NK-92 treated with Interleukin-12 subunit alpha and Interleukin-12 subunit beta, amount 100 ng/mL, for 24 hours (cell line): ENCODE results near the gene HOXC13.

Source experiments
- DNase-seq: peaks from one replicate; lab custom pipeline; 2025; lab: John Stamatoyannopoulos, UW

Gene HOXC13

DNA sequence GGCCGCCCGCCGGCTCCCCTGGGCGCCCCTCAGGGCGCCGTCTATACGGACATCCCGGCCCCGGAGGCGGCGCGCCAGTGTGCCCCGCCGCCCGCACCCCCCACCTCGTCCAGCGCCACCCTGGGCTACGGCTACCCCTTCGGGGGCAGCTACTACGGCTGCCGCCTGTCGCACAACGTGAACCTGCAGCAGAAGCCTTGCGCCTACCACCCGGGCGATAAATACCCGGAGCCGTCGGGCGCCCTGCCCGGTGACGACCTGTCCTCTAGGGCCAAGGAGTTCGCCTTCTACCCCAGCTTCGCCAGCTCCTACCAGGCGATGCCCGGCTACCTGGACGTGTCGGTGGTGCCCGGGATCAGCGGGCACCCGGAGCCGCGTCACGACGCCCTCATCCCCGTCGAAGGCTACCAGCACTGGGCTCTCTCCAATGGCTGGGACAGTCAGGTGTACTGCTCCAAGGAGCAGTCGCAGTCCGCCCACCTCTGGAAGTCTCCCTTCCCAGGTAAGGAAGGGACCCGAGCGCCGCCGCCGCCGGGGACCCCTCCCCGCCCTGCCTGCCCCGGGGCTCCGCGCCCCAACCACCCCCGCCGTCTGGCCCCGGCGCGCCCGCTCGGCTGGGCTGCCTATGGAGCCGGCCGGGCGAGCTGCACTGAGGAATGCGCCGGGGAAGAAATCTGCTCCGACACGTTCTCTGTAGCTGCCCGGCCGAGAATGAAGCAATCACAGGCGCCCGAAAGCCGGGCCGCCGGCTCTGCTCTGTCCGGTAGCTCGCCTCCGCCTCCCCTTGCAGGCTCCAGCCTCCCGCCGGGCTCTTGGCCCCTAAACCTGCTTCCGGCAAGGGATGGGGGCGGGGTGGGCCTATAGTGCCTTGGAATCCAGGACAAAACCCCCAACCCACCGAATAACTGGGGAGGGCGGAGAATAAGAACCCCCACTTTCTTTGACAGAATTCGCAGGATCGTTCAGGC lies 794 bp downstream of the HOXC13 start:
- no peak for DNase-seq

DNA sequence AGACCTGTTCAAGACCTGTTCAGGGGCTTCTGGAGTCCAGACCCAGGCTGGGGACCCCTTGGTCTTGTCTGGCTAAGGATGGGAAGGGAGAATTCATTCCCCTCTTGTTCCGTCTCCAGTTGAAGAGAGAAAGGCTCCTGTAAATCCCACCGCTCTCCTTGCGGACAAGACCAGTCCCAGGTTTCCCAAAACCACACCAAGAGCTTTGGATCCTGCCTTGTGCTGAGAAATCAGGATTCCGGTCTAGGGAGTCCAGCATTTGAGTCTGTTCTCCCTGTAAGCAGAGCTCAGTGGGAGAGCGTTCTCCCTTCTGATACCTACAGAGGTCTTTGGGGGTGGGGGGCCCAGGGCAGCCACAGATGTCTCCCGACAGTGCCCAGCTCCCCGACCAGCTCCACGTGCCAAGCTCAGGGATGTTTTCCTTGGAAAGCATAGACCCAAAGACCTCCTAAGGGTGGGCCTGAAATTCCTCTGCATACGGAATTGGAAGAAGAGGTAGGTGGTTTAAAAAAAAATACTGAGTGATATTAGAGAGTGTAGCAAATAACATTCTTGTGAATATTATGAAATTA lies 1.9 kb downstream of the HOXC13 start:
- DNase-seq, result no peak

DNA sequence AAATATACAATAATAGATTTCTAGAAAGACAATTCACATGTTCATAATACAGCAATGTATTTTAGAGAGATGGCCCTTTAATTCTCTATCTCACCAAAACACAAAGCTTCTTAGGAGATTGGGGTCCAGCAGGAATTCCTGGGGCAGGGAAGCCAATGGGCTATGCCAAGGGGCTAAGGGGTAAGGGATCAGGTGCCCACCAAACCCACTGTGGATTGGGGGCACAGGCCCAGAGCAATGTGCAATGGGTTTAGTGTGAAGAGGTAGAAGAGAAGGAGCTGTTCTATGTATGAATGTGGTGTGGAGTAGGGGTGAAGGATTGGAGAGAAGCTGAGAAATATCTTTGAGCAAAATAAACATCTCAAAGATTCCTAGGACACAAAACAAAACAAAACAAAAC lies 2.6 kb downstream of the HOXC13 start:
- no peak for DNase-seq

DNA sequence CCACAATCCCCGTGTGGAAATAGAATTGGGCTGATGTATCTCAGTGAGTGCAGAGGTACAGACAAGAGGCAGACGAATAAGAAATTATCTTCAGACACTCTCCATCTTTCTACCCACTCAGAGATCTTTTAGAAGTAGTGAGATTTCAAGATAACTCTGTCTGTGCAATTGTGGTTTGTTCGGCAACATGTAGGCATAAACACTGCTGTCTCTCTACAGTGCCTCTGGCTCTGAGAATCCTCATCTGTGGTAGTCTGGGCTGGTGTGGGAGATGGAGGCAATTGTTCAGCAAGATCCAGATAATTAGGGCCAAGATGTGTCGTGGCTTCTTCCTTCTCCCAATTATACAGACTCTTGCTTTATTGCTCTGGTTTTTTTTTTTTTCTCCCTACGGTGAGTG lies 3.1 kb downstream of the HOXC13 start:
- no peak for DNase-seq

DNA sequence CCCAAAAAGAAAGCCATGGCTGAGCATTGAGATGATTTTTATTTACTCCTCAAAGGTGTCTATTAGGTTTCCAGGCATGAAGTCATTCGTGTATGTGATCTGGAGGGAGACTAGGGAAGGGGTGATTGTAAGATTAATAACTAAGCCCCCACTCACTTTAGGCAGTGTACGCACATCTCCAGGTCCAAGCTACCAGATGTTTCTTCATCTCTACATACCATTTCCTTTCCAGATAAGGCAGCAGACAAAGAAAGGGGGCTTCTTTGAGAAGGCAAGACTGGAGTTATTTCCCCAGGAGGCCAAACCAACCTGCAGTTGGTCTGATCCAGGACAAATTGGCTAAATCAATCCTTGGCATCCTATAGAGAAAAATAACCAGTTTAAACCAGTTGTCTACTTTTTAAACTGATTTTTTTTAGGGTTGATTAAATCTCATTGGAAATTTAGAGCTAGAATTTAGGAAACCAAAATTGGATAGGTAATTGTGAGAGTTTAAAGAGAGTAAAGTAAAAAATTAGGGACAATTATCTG lies 3.9 kb downstream of the HOXC13 start:
- no peak for DNase-seq

DNA sequence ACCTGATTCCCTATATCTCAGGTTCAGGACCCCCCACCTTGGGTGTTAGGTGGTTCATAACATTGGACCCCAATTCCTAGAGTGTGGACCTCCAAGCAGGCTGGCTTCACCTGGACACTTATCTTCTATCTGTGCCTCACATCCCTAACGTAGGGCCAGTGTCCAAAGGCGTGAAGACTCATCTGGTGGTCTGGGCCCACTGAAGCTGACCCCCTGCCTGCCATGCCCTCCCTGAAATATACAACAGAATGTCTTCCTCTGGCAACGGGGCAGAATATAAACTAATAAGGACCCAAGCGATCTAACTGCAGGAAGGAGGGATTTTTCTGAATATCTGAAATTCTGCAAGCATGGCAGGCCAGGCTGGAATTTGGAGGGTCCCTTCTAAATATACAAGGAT lies 5.6 kb downstream of the HOXC13 start:
- no peak for DNase-seq

DNA sequence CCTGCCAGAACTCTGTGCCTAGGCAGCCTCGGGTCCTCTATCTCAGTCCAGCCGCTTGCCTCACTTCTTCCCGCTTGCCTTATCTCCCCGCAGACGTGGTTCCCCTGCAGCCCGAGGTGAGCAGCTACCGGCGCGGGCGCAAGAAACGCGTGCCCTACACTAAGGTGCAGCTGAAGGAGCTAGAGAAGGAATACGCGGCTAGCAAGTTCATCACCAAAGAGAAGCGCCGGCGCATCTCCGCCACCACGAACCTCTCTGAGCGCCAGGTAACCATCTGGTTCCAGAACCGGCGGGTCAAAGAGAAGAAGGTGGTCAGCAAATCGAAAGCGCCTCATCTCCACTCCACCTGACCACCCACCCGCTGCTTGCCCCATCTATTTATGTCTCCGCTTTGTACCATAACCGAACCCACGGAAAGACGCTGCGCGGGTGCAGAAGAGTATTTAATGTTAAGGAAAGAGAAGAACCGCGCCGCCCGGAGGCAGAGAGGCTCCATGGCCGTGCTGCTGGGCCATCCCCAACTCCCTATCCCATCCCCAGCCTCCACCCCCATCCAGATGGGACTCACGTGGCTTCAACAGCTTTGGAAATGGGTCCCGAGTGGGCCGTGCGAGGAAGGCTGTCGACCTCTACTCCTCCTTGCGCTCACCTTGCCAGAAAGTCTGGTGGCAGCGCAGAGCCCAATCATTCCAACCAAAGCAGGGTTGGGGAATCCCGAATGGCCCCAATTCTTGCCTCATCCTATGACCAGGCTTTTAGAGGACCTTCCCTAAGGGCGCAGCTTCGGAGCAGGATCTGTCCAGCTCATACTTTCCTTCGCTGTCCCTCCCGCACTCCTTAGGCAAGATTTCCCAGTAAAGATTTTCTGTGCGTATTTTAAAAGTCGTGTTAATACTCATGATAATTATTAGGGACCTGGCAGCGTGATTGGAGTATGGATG lies 6.5 kb downstream of the HOXC13 start:
- DNase-seq, result no peak

DNA sequence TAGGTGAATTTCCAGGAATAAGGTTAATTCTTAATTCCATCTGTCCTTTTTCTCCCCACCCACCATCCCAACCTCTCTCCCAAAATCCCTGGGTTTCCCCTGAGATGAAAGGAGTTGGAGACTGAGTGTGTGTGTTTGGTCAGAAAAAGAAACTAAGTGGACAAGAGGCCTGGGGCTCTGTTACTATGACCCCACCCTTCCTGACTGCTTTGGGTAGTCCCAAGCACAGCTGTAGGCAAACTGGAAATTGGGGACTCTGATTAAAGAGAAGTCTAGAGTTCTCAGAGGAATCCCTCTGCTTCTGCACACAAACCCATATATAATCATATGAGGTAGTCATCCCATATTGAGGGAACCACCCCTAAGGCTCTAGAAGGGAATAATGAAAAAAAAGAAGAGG lies 9.1 kb downstream of the HOXC13 start:
- DNase-seq, result no peak

DNA sequence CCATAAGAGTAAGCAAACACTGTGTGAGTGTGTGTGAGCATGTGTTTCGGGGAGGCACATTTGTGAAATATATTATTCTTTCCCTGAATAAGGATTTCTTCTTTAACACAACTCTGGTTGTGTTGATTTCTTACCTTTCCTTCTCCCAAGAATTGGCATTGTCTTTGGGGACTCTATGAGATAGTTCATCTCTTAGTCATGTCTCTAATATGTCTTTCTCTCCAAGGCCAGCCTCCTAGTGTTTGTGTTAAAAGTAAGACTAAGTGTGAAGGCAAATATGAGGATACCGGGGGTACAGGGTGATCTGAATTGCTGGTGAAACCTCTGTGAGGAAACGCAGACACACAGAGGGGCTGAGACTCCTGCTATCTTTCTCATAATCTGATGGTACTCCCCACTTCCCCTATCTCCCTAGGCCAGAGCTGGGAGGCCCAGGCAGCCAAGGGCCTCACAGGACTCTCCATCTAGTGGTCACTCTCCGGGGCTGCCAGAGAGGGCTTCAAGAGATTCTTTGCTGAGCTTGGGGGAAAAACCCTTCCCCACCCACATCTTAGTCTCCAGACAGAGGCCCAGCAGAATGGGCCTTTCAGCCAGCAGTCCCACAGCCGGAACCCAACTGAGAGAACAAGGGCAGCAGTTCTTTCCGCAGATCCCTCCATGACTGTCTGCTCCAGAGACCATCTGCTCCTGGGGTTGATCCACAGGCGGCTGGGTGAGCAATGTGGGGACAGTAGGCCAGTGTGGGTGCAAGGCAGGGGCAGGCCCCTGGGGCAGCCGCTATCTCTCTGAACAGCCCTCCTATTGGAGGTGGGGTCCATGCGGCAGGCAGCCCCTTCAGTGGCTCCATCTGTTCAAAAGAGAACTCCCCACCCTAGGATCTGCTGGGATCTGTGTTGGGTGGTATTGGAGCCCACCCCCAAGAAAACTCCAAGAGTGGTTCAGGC lies 10.3 kb downstream of the HOXC13 start:
- no peak for DNase-seq

DNA sequence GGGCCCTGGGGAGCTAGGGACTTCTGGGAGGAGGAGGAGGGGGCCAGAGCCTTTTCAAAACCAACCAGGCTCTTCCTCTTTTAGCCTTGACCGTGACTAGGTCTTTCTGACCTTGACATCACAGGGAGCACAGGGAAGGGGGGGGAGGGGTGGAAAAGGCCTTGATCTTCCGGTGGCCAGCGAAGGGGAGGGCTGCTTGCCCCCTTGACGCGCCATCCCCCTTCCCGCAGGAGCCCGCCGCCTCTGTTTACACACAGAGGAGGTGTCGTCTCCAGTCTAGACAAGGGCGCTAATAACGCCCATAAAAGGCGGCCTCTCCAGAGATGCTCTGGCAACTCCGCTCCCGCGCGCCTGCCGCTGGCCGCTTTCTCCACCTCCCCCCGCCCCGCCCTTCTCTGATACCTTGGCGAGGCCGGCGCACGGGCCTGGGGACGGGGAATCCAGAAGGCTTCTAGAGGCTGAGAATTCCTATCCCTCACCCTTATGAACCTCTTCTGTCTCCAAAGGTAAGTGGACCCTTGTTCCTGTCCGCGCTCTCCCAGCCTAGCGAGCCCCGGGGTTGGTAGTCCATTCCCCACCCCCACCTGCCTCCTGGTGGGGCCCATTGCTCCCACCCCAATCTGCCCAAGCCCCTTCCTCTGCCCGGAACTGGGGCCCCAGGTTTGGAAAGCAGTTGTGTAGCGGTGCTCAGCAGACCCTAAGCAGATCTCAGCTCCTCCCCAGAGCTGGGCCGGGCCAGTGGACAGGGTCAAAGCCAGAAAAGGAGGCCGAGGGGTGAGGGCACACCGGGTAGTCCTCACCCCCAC lies 11.2 kb downstream of the HOXC13 start:
- no peak for DNase-seq

DNA sequence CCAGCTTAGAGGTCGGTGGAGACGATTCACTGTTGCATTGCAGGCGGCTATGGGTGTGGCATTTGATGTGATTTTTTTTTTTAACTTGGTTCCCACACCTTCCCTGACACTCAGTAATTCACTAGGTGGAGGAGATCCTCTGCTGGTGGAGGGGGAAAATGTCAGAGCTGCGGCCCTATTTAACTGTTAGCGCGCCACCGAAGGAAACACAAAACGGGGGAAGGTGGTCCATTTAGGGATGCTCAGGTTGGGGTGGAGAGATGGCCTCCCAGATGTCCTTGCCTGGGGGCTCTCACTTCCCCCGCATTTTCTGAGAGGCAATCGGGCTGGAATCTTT lies 11.8 kb downstream of the HOXC13 start:
- DNase-seq, result no peak

DNA sequence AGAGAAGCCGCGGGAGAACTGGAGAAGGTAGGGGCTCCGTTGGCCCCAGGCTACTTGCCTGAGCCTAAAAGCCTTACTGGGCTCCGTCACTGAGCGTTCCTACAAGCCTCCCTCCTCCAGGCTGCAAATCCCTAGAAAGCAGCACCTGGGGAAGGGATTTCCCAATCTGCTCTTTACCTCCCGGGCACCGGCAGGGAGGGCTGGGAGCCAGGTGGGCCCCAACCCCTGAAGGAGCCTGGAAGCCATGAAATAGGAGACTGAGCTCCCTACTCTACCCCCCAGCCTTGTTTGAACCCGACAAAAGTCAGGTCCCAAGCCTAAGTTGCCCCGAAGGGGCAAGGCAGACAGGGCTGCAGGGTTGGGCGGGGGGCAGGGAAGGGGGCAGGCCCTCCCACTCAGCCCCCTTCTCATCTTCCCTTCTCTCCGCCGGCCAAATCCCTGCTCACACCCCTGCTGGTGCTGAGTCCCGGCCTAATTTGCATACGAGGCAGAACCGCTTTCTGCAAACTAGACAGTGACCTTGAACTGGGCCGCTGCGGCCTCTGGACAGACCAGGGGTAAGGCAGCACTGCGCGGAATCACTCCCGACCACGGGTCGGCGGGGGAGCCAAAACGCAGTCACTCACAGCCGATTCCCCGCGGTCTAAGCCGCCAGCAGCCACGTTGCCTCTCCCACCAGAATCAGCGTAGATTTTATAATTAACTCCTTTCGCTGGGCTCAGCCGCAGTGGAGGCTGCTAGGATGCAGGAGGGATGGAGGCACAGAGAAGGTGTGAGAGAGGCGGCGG lies 12.4 kb downstream of the HOXC13 start:
- no peak for DNase-seq

DNA sequence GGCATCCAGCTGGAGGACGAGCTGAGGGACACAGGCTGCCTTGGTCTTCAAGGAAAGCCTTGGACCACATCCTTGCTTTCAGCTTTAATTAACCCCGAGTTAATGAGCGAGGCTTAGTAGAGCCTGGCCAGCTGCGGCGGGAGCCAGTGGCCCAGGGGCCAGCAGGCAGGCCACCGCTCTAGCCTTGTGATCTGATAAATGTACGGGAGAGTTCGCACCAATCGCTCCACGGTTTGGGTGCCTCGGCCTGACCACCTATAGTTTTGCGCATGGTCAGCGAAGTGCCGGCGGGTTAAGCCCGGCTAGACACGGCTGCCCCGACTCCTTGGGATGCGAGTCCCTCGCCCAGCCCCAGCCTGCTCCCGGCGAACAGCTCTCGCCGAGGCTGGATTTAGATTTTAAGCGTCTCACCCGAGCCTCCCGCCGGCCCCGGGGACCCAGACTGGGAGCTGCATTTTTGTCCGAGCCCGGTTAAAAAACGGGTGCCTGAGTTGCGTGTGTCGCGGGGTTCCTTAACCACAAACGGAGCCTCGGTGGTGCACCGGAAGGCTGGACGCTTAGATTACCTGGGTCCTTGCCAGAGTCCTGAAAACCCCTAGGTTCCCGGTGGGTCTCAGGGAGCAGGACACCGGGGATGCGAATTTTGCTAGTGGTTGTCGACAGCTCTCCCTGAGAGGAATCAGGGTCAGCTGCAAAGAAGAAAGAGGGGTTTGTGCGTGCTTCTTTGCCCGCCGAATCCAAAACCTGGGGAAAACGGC lies 13.1 kb downstream of the HOXC13 start:
- DNase-seq, result no peak

DNA sequence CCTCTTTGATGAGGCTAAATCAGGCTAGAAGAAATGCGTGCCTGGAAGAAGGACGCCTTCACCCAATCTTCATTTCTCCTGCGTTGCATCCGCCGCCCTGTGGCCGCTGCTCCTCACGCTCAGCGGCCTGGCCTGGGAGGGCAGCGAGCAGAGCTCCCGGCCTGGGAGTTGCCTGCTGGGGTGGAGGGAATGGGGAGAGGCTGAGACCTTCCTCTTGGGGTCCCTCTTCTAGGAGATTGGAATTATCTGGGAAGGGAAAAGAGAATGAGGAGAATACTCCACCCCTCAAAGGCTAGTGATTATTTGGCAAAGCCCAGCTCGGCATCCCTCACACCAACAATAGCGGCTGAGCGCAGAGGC lies 13.7 kb downstream of the HOXC13 start:
- DNase-seq, result no peak

DNA sequence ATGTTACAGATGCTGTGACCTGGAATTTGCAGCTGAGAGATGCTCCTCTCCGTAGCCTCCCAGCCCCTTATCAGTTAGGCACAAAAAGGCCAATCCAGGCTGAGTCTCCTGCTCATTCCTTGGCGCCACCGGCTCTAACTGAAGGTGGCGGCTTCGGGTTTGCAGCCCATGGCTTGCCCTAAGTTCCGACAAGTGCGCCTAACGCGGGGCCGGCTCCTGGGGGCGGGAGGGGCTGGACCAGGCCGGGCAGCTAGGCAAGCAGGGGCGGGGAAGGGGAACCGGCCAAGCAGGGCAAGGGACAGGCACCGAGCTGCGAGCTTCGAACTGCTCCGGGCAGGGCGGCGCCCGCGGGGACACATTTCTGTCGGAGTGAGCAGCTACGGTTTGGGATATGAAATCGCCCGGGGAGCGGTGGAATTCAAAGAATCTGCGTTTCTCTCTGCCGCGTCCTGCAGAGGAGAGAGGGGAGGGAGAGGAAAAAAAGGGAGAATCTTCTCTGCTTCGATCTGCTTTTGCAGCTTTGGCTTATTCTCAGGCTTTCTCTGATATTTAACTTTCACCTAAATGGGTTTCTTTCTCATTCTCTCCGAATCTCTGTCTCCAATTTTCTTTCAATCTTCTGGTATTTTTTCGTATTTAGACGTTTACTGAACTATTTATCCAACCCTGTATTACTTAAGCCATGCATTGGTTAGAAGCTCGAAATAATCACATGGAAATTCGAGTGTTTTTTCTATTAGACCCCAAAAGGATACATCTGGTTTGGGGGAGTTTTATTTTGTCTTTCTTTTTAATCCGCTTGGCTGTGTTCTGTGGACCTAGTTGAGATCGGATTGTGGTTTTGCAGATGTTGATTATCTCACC lies 14.5 kb downstream of the HOXC13 start:
- DNase-seq, result no peak

DNA sequence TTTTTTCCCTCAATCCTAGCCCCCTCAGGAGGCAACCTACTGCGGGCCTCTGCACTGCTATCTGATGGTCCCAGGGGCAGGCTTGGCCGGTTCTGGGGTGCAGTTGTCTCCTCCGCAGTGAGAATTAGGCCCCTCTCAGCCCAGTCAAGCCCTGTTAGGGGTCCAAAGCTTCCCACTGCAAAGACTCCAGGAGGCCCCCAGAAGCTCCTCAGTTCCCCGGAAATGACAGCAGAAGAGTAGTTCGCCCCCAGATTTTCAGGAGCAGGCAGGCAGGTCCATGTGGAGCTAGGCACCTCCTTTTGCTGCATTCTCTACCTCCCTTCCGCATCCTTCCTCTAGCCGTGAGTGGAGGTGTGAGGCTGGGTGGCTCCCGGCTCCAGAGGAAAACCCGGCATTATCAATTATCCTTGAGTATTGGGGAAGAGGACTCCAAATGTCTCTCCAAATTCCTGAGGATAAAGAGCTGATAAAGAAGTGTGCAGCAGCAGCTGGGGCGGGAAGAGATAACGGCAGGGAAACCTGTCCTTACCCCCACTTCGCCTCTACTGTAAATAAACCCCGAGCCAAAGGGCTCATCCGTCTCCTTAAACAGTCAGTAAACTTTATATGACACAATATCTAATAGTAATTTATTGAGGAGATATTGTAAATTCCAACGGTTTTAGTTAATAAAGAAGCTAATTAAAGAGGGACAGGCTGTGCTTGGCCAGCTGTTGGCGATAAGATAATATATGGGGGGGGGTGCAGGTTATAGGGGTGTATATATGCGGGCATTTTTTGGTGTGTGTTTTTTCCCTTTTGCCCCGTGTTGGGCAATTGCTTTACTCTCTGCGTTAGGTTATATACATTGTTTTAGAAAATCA lies 15.4 kb downstream of the HOXC13 start:
- DNase-seq, result no peak

DNA sequence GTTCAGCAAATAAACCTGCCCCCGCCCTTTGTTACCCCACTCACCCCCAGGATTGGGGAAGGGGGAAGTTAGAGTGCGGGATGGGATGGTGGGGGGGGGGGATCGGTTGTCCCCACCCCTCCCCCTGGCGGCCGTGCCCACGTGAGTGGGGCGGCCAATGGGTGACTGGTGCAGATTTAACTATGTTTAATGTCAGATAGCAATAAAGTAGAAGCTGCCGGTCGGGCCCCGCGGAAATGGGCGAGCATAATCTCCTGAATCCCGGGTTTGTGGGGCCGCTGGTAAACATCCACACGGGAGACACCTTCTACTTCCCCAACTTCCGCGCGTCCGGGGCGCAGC lies 16.0 kb downstream of the HOXC13 start, which contains the start of gene HOXC12:
TSS of gene HOXC12 (plus strand) at position 210 of the 342 bp plus-strand sequence. CDS start at position 237, 27 bp downstream.
- no peak for DNase-seq
